Keratinocyte (primary cell): ENCODE data around the gene TTC16. TPM values are rescaled to one million over a fixed set of nuclear protein-coding genes. Genes with fewer than 3 reads are reported as not detected.
A peak's percentile ranks its signal among the peaks of the same experiment; 100 is the strongest.

Experiments
- DNase-seq: peaks from one replicate; pipeline ENCODE4 v3.0.0-alpha.2; 2011; ENCODE audit warnings: low read depth, missing footprints, low spot score
- FAIRE-seq: peaks from 2 replicates; lab custom pipeline; 2011; peaks lifted over from hg19 to GRCh38; lab: Jason Lieb, UNC
- H2AFZ ChIP-seq: 2 replicates; pipeline ENCODE4 v1.6.0; 2012; ENCODE audit warnings: low read length, control low read depth, inconsistent platforms; ENCODE audit not compliant: control insufficient read depth
- H3K27ac ChIP-seq: 2 replicates; pipeline ENCODE4 v1.5.1; 2011; ENCODE audit warnings: low read length; ENCODE audit not compliant: control insufficient read depth, insufficient read depth
- H3K27me3 ChIP-seq: 3 replicates; pipeline ENCODE4 v1.6.0; 2011; ENCODE audit warnings: low read length; ENCODE audit not compliant: control insufficient read depth, insufficient read depth; ENCODE audit errors: extremely low read depth
- H3K36me3 ChIP-seq, 2 experiments: 2 replicates in 1 of 2; 3 replicates in 1 of 2; pipeline ENCODE4 v1.5.1; 2011; ENCODE audit warnings: low read length in 2 of 2, mild to moderate bottlenecking in 1 of 2; ENCODE audit not compliant: control insufficient read depth in 2 of 2, insufficient read depth in 2 of 2; ENCODE audit errors: extremely low read depth in 1 of 2
- H3K4me1 ChIP-seq: 3 replicates; pipeline ENCODE4 v1.5.1; 2011; ENCODE audit warnings: low read length; ENCODE audit not compliant: control insufficient read depth, insufficient read depth; ENCODE audit errors: extremely low read depth
- H3K4me2 ChIP-seq: 3 replicates; pipeline ENCODE4 v1.6.0; 2011; ENCODE audit warnings: low read depth, low read length; ENCODE audit not compliant: control insufficient read depth, insufficient read depth; ENCODE audit errors: extremely low read depth
- H3K4me3 ChIP-seq, 3 experiments: fragments of 200-600 bp in 1 of 3; sonication (generic) in 1 of 3; 2 replicates in 2 of 3; 3 replicates in 1 of 3; pipeline ENCODE4 v1.5.1; 2011 to 2016; ENCODE audit warnings: low read length in 3 of 3, mild to moderate bottlenecking in 3 of 3, control low read depth in 2 of 3, inconsistent platforms in 1 of 3, low read depth in 1 of 3, mixed read lengths in 1 of 3, mixed run types in 1 of 3, moderate library complexity in 1 of 3; ENCODE audit not compliant: control insufficient read depth in 2 of 3, insufficient read depth in 2 of 3; ENCODE audit errors: extremely low read depth in 1 of 3
- H3K79me2 ChIP-seq: 2 replicates; pipeline ENCODE4 v1.6.0; 2012; ENCODE audit warnings: low read length; ENCODE audit not compliant: control insufficient read depth, insufficient read depth
- H3K9ac ChIP-seq: 3 replicates; pipeline ENCODE4 v1.6.0; 2011; ENCODE audit warnings: low read length; ENCODE audit not compliant: control insufficient read depth, insufficient read depth; ENCODE audit errors: extremely low read depth
- H3K9me1 ChIP-seq: 3 replicates; pipeline ENCODE4 v1.6.0; 2011; ENCODE audit warnings: low read length; ENCODE audit not compliant: control insufficient read depth, insufficient read depth; ENCODE audit errors: extremely low read depth
- H3K9me3 ChIP-seq: 2 replicates; pipeline ENCODE4 v1.5.1; 2012; ENCODE audit warnings: low read depth, low read length; ENCODE audit not compliant: control insufficient read depth
- H4K20me1 ChIP-seq: 3 replicates; pipeline ENCODE4 v1.6.0; 2011; ENCODE audit warnings: low read length; ENCODE audit not compliant: control insufficient read depth, insufficient read depth; ENCODE audit errors: extremely low read depth
- CTCF ChIP-seq, 3 experiments: IDR thresholded peaks in 1 of 3; conservative IDR thresholded peaks in 1 of 3; optimal IDR thresholded peaks in 1 of 3; 2 replicates in 2 of 3; 3 replicates in 1 of 3; pipeline versions ENCODE3 to v1.5.1; 2011; ENCODE audit warnings: low read length in 3 of 3, mild to moderate bottlenecking in 3 of 3, moderate library complexity in 2 of 3, control low read depth in 1 of 3, inconsistent platforms in 1 of 3; ENCODE audit not compliant: insufficient read depth in 2 of 3; ENCODE audit errors: extremely low read depth in 1 of 3
- EZH2 ChIP-seq: IDR thresholded peaks from one replicate; pipeline ENCODE4 v1.6.1; 2012; ENCODE audit warnings: inconsistent platforms, mild to moderate bottlenecking, low read length, moderate library complexity
- dilution Hi-C: fragments of 300-500 bp; cut with MboI; formaldehyde crosslinking; loops from one replicate; pipeline ENCODE4 v1.7.0; 2020; ENCODE audit warnings: low sequenced_read_pairs; ENCODE audit not compliant: extremely low pct_ligation_motif_present
- polyA plus RNA-seq, 5 experiments: library from polyadenylated mRNA; depleted of rRNA in 3 of 5; stranded (reverse) in 3 of 5; stranded (forward) in 1 of 5; unstranded in 1 of 5; fragments of >200 nt; gene quantifications; 1 replicate in 1 of 5; 2 replicates in 3 of 5; 3 replicates in 1 of 5; pipeline versions ENCODE4 v1.2.1 to v1.2.3, GENCODE V29; 2011 to 2012; ENCODE audit warnings: missing spikeins in 2 of 5, low read depth in 1 of 5, low replicate concordance in 1 of 5

The TTC16 gene
- polyA plus RNA-seq, 1 donor (not counting 4 experiments of a cell fraction or from before 2014, with no cell fraction given), result not detected

- DNase-seq (no peak), FAIRE-seq (peak; percentile 64)
- H3K9me1 ChIP-seq, result no peaks in the 10 kb centered on the region
- no peaks in the 10 kb centered on the region for H3K79me2 ChIP-seq
- dilution Hi-C loops, result no loop called here
- peak overlapping the region; percentile 25 for H3K27ac ChIP-seq
- peak overlapping the region; percentile 78 for H3K9ac ChIP-seq
- peak overlapping the region; percentile 78 for H3K4me2 ChIP-seq
- peaks cover 10% of the 10 kb centered on the region for H3K4me1 ChIP-seq
- no peaks in the 10 kb centered on the region for H4K20me1 ChIP-seq
- H3K36me3 ChIP-seq, result peaks cover 0 to 3% of the 10 kb centered on the region in 2 experiments
- no peak overlapping the region for H2AFZ ChIP-seq
- H3K4me3 ChIP-seq, result peak overlapping the region; percentile 64 to 87 (median 73)
- TF ChIP-seq CTCF (optimal IDR thresholded peaks at IDR 0.05 in 1 of 3, IDR thresholded peaks at IDR 0.05 in 1 of 3, conservative IDR thresholded peaks at IDR 0.05 in 1 of 3; ENCODE audit: extremely low read depth in 1 of 3, insufficient read depth in 2 of 3, low read length in 3 of 3) (no peak), EZH2 (no peak)
- no peaks in the 10 kb centered on the region for H3K9me3 ChIP-seq
- H3K27me3 ChIP-seq, result no peaks in the 10 kb centered on the region
Measured at GRCh38 chr9:127734247-127734746, 18.4 kb downstream of the TTC16 start.

GRCh38 chr9:127734747-127735529 lies 19.1 kb downstream of the TTC16 start, which contains the start of gene TOR2A:
Gene TOR2A (minus strand): TSS chr9:127735294. CDS start chr9:127735270, 24 bp downstream.
- no peaks in the 10 kb centered on the region for H3K9me3 ChIP-seq
- peak within 1 kb of the TSS; percentile 85 for H2AFZ ChIP-seq
- dilution Hi-C loops, result no loop called here
- peak within 1 kb of the TSS; percentile 78 for H3K4me2 ChIP-seq
- peaks cover 0 to 3% of the 10 kb centered on the region in 2 experiments for H3K36me3 ChIP-seq
- peaks cover 13% of the 10 kb centered on the region for H3K4me1 ChIP-seq
- H3K27me3 ChIP-seq, result no peaks in the 10 kb centered on the region
- FAIRE-seq (peak; percentile 56), DNase-seq (peak; percentile 83)
- H3K79me2 ChIP-seq, result no peaks in the 10 kb centered on the region
- peak within 1 kb of the TSS; percentile 64 to 87 (median 73) for H3K4me3 ChIP-seq
- H3K9me1 ChIP-seq, result no peaks in the 10 kb centered on the region
- peak within 1 kb of the TSS; percentile 25 for H3K27ac ChIP-seq
- H4K20me1 ChIP-seq, result no peaks in the 10 kb centered on the region
- peak within 1 kb of the TSS; percentile 78 for H3K9ac ChIP-seq
- TF ChIP-seq EZH2, result no peak
- peak; percentile 94 to 97 (median 96) for TF ChIP-seq CTCF (optimal IDR thresholded peaks at IDR 0.05 in 1 of 3, IDR thresholded peaks at IDR 0.05 in 1 of 3, conservative IDR thresholded peaks at IDR 0.05 in 1 of 3; ENCODE audit: extremely low read depth in 1 of 3, insufficient read depth in 2 of 3, low read length in 3 of 3)
